Ishikawa (cell line): ENCODE measurements around the gene HOXC10.

Experiments
- CEBPB ChIP-seq: IDR thresholded peaks from 2 replicates; pipeline ENCODE4 v1.6.1; 2012
- CREB1 ChIP-seq: IDR thresholded peaks from 2 replicates; pipeline ENCODE4 v1.6.1; 2012; ENCODE audit warnings: low read depth
- EGR1 ChIP-seq: IDR thresholded peaks from 2 replicates; pipeline ENCODE4 v1.6.1; 2012
- EP300 ChIP-seq: IDR thresholded peaks from 2 replicates; pipeline ENCODE4 v1.6.1; 2012; ENCODE audit warnings: borderline replicate concordance
- MAX ChIP-seq: IDR thresholded peaks from 2 replicates; pipeline ENCODE4 v1.6.1; 2012
- REST ChIP-seq: IDR thresholded peaks from 2 replicates; pipeline ENCODE4 v1.6.1; 2012; ENCODE audit warnings: low read depth, mild to moderate bottlenecking
- TF ChIP-seq, protein P1 (sequence below): IDR thresholded peaks from 2 replicates; pipeline ENCODE4 v1.6.1; 2012

GRCh38 chr12:54030889-54031471 is 46.0 kb downstream of the HOXC10 start:
- TF ChIP-seq REST (no peak), EGR1 (no peak), CREB1 (no peak), MAX (no peak), EP300 (no peak), CEBPB (no peak)
- TF ChIP-seq, protein P1, sequence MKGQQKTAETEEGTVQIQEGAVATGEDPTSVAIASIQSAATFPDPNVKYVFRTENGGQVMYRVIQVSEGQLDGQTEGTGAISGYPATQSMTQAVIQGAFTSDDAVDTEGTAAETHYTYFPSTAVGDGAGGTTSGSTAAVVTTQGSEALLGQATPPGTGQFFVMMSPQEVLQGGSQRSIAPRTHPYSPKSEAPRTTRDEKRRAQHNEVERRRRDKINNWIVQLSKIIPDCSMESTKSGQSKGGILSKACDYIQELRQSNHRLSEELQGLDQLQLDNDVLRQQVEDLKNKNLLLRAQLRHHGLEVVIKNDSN = no peak
